ENCODE data around the gene LMO1. TPM values are rescaled to one million over a fixed set of nuclear protein-coding genes. Genes with fewer than 3 reads are reported as not detected.

Gene LMO1
- total and polyA plus RNA-seq, 2 experiments from 2014 or later, result 0.33 TPM; not detected in 1

- no peaks in the 10 kb centered on the region for H3K9me2 ChIP-seq (replicated peaks; ENCODE audit: insufficient read depth)
- no peak overlapping the region for H2AFZ ChIP-seq
- DNase-seq (ENCODE audit: low spot score), result no peak
- H3K9me3 ChIP-seq (ENCODE audit: low read depth), result no peaks in the 10 kb centered on the region
- WGBS (ENCODE audit: low lambda C conversion rate, missing lambda C conversion rate), result 94% methylated on average over 13 of the region's 13 CpGs
- no peaks in the 10 kb centered on the region for H3K36me3 ChIP-seq (replicated peaks; ENCODE audit: insufficient read depth, low read depth)
- no peak overlapping the region for H3K4me3 ChIP-seq
- no peak overlapping the region for H3K27ac ChIP-seq
- H4K20me1 ChIP-seq (ENCODE audit: insufficient read depth, poor library complexity, severe bottlenecking), result no peaks in the 10 kb centered on the region
- H3K27me3 ChIP-seq, result no peaks in the 10 kb centered on the region
- no peaks in the 10 kb centered on the region for H3K79me2 ChIP-seq
- TF ChIP-seq CTCF (IDR thresholded peaks at IDR 0.05; ENCODE audit: poor library complexity) (no peak), EZH2 (IDR thresholded peaks at IDR 0.05; ENCODE audit: borderline replicate concordance) (no peak), EZH2phosphoT487 (IDR thresholded peaks at IDR 0.05; ENCODE audit: low read depth, severe bottlenecking, unreplicated experiment) (no peak)
- H3K4me2 ChIP-seq, result no peak overlapping the region
- no peaks in the 10 kb centered on the region for H3K4me1 ChIP-seq (ENCODE audit: insufficient read depth)
These were observed 35.4 kb upstream of the LMO1 start for GRCh38 chr11:8298801-8299786.

GRCh38 chr11:8297781-8298440 is 34.2 kb upstream of the LMO1 start:
- TF ChIP-seq EZH2 (IDR thresholded peaks at IDR 0.05; ENCODE audit: borderline replicate concordance) (no peak), CTCF (IDR thresholded peaks at IDR 0.05; ENCODE audit: poor library complexity) (no peak), EZH2phosphoT487 (IDR thresholded peaks at IDR 0.05; ENCODE audit: low read depth, severe bottlenecking, unreplicated experiment) (no peak)
- H3K27ac ChIP-seq, result no peak overlapping the region
- H3K4me2 ChIP-seq, result no peak overlapping the region
- no peak overlapping the region for H2AFZ ChIP-seq
- no peaks in the 10 kb centered on the region for H4K20me1 ChIP-seq (ENCODE audit: insufficient read depth, poor library complexity, severe bottlenecking)
- no peaks in the 10 kb centered on the region for H3K27me3 ChIP-seq
- no peak overlapping the region for H3K4me3 ChIP-seq
- no peaks in the 10 kb centered on the region for H3K36me3 ChIP-seq (replicated peaks; ENCODE audit: insufficient read depth, low read depth)
- DNase-seq (ENCODE audit: low spot score), result no peak
- H3K9me2 ChIP-seq (replicated peaks; ENCODE audit: insufficient read depth), result no peaks in the 10 kb centered on the region
- whole genome bisulfite sequencing (ENCODE audit: low lambda C conversion rate, missing lambda C conversion rate), result 95% methylated on average over 5 of the region's 5 CpGs
- no peaks in the 10 kb centered on the region for H3K4me1 ChIP-seq (ENCODE audit: insufficient read depth)
- H3K9me3 ChIP-seq (ENCODE audit: low read depth), result no peaks in the 10 kb centered on the region
- H3K79me2 ChIP-seq, result no peaks in the 10 kb centered on the region

GRCh38 chr11:8296872-8297271 is 33.2 kb upstream of the LMO1 start:
- H3K4me3 ChIP-seq, result no peak overlapping the region
- H3K27me3 ChIP-seq, result no peaks in the 10 kb centered on the region
- no peaks in the 10 kb centered on the region for H4K20me1 ChIP-seq (ENCODE audit: insufficient read depth, poor library complexity, severe bottlenecking)
- no peaks in the 10 kb centered on the region for H3K9me2 ChIP-seq (replicated peaks; ENCODE audit: insufficient read depth)
- H3K27ac ChIP-seq, result no peak overlapping the region
- H3K36me3 ChIP-seq (replicated peaks; ENCODE audit: insufficient read depth, low read depth), result no peaks in the 10 kb centered on the region
- TF ChIP-seq CTCF (IDR thresholded peaks at IDR 0.05; ENCODE audit: poor library complexity), result no peak
- no peak for TF ChIP-seq EZH2 (IDR thresholded peaks at IDR 0.05; ENCODE audit: borderline replicate concordance)
- TF ChIP-seq EZH2phosphoT487 (IDR thresholded peaks at IDR 0.05; ENCODE audit: low read depth, severe bottlenecking, unreplicated experiment), result no peak
- no peak for DNase-seq (ENCODE audit: low spot score)
- 89% methylated on average over 5 of the region's 5 CpGs for WGBS (ENCODE audit: low lambda C conversion rate, missing lambda C conversion rate)
- no peaks in the 10 kb centered on the region for H3K9me3 ChIP-seq (ENCODE audit: low read depth)
- H2AFZ ChIP-seq, result no peak overlapping the region
- no peak overlapping the region for H3K4me2 ChIP-seq
- no peaks in the 10 kb centered on the region for H3K4me1 ChIP-seq (ENCODE audit: insufficient read depth)
- H3K79me2 ChIP-seq, result no peaks in the 10 kb centered on the region
